HEK293T (cell line): Measurements from ENCODE around the gene ARHGAP22.

Experiments
- ELF4 ChIP-seq: fragments of 450-650 bp; IDR thresholded peaks from 2 replicates; pipeline ENCODE4 v1.6.1; 2017; ENCODE audit warnings: antibody characterized with exemption
- FOXK2 ChIP-seq: fragments of 450-650 bp; IDR thresholded peaks from 2 replicates; pipeline ENCODE4 v1.6.1; 2016; ENCODE audit warnings: mild to moderate bottlenecking
- FOXM1 ChIP-seq: fragments of 450-650 bp; IDR thresholded peaks from 2 replicates; pipeline ENCODE4 v1.6.1; 2017; ENCODE audit warnings: mild to moderate bottlenecking, borderline replicate concordance
- LEF1 ChIP-seq: fragments of 450-650 bp; IDR thresholded peaks from 2 replicates; pipeline ENCODE4 v1.6.1; 2017; ENCODE audit warnings: mild to moderate bottlenecking, borderline replicate concordance
- NFRKB ChIP-seq: fragments of 450-650 bp; IDR thresholded peaks from 2 replicates; pipeline ENCODE4 v1.6.1; 2016; ENCODE audit warnings: mild to moderate bottlenecking, moderate library complexity
- SP1 ChIP-seq: fragments of 450-650 bp; IDR thresholded peaks from 2 replicates; pipeline ENCODE4 v1.6.1; 2017
- SUZ12 ChIP-seq: fragments of 450-650 bp; IDR thresholded peaks from 2 replicates; pipeline ENCODE4 v1.6.1; 2016; ENCODE audit warnings: mild to moderate bottlenecking
- TARDBP ChIP-seq: fragments of 450-650 bp; IDR thresholded peaks from 2 replicates; pipeline ENCODE4 v1.6.1; 2016
- ZNF384 ChIP-seq: fragments of 450-650 bp; IDR thresholded peaks from 2 replicates; pipeline ENCODE4 v1.6.1; 2016

GRCh38 chr10:48497780-48498770, 106.8 kb downstream of the ARHGAP22 start:
- TF ChIP-seq FOXM1 (no peak), SUZ12 (no peak), TARDBP (no peak), SP1 (no peak), ZNF384 (no peak), FOXK2 (no peak), ELF4 (no peak), LEF1 (no peak), NFRKB (no peak)
